GM12878 (cell line): ENCODE data around the gene CD9. TPM values are rescaled to one million over a fixed set of nuclear protein-coding genes. Genes with fewer than 3 reads are reported as not detected.

Experiments used
- BHLHE40 ChIP-seq, 2 experiments: fragments of 450-650 bp in 1 of 2; IDR thresholded peaks; 2 replicates each; pipeline ENCODE4 v1.6.1; 2011 to 2017; ENCODE audit warnings: low read depth in 2 of 2, borderline replicate concordance in 1 of 2, improper control_type of control experiment in 1 of 2, low read length in 1 of 2, mild to moderate bottlenecking in 1 of 2
- CHD4 ChIP-seq: fragments of 200-600 bp; sonication (generic); IDR thresholded peaks from 2 replicates; pipeline ENCODE4 v1.6.1; 2016; ENCODE audit warnings: mild to moderate bottlenecking
- DPF2 ChIP-seq: fragments of 450-650 bp; IDR thresholded peaks from 2 replicates; pipeline ENCODE4 v1.6.1; 2017; ENCODE audit warnings: mild to moderate bottlenecking
- GATAD2B ChIP-seq: fragments of 450-650 bp; conservative IDR thresholded peaks from 2 replicates; pipeline ENCODE4 v1.6.1; 2017; ENCODE audit warnings: low read depth, mild to moderate bottlenecking, moderate library complexity
- HDAC2 ChIP-seq: fragments of 200-600 bp; sonication (generic); IDR thresholded peaks from 2 replicates; pipeline ENCODE4 v1.6.1; 2017
- NKRF ChIP-seq: fragments of 450-650 bp; conservative IDR thresholded peaks from 2 replicates; pipeline ENCODE4 v1.6.1; 2017; ENCODE audit warnings: mild to moderate bottlenecking, moderate library complexity
- NRF1 ChIP-seq: conservative IDR thresholded peaks from 2 replicates; pipeline ENCODE4 v1.6.1; 2011; ENCODE audit warnings: mild to moderate bottlenecking, low read depth, low read length, improper control_type of control experiment
- PAX8 ChIP-seq: fragments of 450-650 bp; IDR thresholded peaks from 2 replicates; pipeline ENCODE4 v1.6.1; 2017; ENCODE audit warnings: mild to moderate bottlenecking, moderate library complexity
- RCOR1 ChIP-seq: conservative IDR thresholded peaks from 2 replicates; pipeline ENCODE4 v1.6.1; 2012; ENCODE audit warnings: low read depth, low read length, improper control_type of control experiment
- SMARCA5 ChIP-seq: fragments of 450-650 bp; IDR thresholded peaks from 2 replicates; pipeline ENCODE4 v1.6.1; 2017; ENCODE audit warnings: mild to moderate bottlenecking
- SREBF2 ChIP-seq: IDR thresholded peaks from 2 replicates; pipeline ENCODE4 v1.6.1; 2012; ENCODE audit warnings: mild to moderate bottlenecking, low read length
- STAT1 ChIP-seq: fragments of 450-650 bp; conservative IDR thresholded peaks from 2 replicates; pipeline ENCODE4 v1.6.1; 2014; ENCODE audit warnings: antibody characterized with exemption, mild to moderate bottlenecking
- TCF12 ChIP-seq: IDR thresholded peaks from 2 replicates; pipeline ENCODE4 v1.6.1; 2011; ENCODE audit warnings: low read depth, mild to moderate bottlenecking, low read length
- ZBTB4 ChIP-seq: fragments of 450-650 bp; formaldehyde crosslinking; IDR thresholded peaks from 2 replicates; pipeline ENCODE4 v1.4.0; 2022; ENCODE audit warnings: mild to moderate bottlenecking, moderate library complexity
- polyA plus RNA-seq, 11 experiments: library from polyadenylated mRNA; depleted of rRNA in 4 of 11; unstranded in 6 of 11; stranded (reverse) in 5 of 11; fragments of >200 nt; fragmentation: Nextera tagmentation in 4 of 11; fragmentation: Illumina TruSeq in 1 of 11; extraction: Ambion mirVana in 4 of 11; extraction: Trizol in 1 of 11; gene quantifications; 1 replicate in 1 of 11; 2 replicates in 10 of 11; pipeline versions ENCODE4 v1.2.1 to v1.2.3, GENCODE V29; 2011 to 2016; ENCODE audit warnings: inconsistent platforms in 2 of 11, missing spikeins in 2 of 11, low read depth in 1 of 11
- total RNA-seq, 4 experiments: library from RNA; depleted of rRNA in 3 of 4; stranded (reverse); fragments of >200 nt in 3 of 4; fragmentation: Illumina TruSeq in 1 of 4; extraction: Trizol in 1 of 4; gene quantifications; 2 replicates each; pipeline versions ENCODE4 v1.2.1 to v1.2.3, GENCODE V29; 2013 to 2021
- TF ChIP-seq, protein P1 (sequence below): fragments of 450-650 bp; IDR thresholded peaks from 2 replicates; pipeline ENCODE4 v1.6.1; 2017; ENCODE audit warnings: antibody characterized with exemption, mild to moderate bottlenecking, moderate library complexity
- TF ChIP-seq, protein P2 (sequence below): IDR thresholded peaks from 2 replicates; pipeline ENCODE4 v1.6.1; 2011; ENCODE audit warnings: low read depth, mild to moderate bottlenecking, low read length, moderate library complexity, borderline replicate concordance; ENCODE audit errors: extremely low read depth
- TF ChIP-seq, protein P3 (sequence below): fragments of 450-650 bp; IDR thresholded peaks from 2 replicates; pipeline ENCODE4 v1.6.1; 2016; ENCODE audit warnings: mild to moderate bottlenecking, moderate library complexity, borderline replicate concordance

The CD9 gene
- total and polyA plus RNA-seq, 10 of the 15 experiments (the other 5 are each of a cell fraction or from before 2014, with no cell fraction given): 4.8 to 29.9 (median 9.7) TPM

- TF ChIP-seq, protein P1, sequence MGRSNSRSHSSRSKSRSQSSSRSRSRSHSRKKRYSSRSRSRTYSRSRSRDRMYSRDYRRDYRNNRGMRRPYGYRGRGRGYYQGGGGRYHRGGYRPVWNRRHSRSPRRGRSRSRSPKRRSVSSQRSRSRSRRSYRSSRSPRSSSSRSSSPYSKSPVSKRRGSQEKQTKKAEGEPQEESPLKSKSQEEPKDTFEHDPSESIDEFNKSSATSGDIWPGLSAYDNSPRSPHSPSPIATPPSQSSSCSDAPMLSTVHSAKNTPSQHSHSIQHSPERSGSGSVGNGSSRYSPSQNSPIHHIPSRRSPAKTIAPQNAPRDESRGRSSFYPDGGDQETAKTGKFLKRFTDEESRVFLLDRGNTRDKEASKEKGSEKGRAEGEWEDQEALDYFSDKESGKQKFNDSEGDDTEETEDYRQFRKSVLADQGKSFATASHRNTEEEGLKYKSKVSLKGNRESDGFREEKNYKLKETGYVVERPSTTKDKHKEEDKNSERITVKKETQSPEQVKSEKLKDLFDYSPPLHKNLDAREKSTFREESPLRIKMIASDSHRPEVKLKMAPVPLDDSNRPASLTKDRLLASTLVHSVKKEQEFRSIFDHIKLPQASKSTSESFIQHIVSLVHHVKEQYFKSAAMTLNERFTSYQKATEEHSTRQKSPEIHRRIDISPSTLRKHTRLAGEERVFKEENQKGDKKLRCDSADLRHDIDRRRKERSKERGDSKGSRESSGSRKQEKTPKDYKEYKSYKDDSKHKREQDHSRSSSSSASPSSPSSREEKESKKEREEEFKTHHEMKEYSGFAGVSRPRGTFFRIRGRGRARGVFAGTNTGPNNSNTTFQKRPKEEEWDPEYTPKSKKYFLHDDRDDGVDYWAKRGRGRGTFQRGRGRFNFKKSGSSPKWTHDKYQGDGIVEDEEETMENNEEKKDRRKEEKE: 0 out of 2 replicates have a peak, but pooled peaks have one; percentile 15
- TF ChIP-seq BHLHE40 (IDR thresholded peaks at IDR 0.05; ENCODE audit: borderline replicate concordance in 1 of 2, low read depth in 2 of 2, low read length in 1 of 2) (peak; percentile 45 to 67; a peak in 2 of 4 replicates), SREBF2 (no peak), SMARCA5 (peak; percentile 92), HDAC2 (no peak), STAT1 (no peak), RCOR1 (no peak), NRF1 (no peak), DPF2 (peak; percentile 93), ZBTB4 (CRISPR knock-in tag) (no peak), TCF12 (no peak), GATAD2B (peak; percentile 93), CHD4 (no peak), NKRF (peak; percentile 56), PAX8 (no peak)
- TF ChIP-seq, protein P2, sequence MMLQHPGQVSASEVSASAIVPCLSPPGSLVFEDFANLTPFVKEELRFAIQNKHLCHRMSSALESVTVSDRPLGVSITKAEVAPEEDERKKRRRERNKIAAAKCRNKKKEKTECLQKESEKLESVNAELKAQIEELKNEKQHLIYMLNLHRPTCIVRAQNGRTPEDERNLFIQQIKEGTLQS: no peak
- TF ChIP-seq, protein P3, sequence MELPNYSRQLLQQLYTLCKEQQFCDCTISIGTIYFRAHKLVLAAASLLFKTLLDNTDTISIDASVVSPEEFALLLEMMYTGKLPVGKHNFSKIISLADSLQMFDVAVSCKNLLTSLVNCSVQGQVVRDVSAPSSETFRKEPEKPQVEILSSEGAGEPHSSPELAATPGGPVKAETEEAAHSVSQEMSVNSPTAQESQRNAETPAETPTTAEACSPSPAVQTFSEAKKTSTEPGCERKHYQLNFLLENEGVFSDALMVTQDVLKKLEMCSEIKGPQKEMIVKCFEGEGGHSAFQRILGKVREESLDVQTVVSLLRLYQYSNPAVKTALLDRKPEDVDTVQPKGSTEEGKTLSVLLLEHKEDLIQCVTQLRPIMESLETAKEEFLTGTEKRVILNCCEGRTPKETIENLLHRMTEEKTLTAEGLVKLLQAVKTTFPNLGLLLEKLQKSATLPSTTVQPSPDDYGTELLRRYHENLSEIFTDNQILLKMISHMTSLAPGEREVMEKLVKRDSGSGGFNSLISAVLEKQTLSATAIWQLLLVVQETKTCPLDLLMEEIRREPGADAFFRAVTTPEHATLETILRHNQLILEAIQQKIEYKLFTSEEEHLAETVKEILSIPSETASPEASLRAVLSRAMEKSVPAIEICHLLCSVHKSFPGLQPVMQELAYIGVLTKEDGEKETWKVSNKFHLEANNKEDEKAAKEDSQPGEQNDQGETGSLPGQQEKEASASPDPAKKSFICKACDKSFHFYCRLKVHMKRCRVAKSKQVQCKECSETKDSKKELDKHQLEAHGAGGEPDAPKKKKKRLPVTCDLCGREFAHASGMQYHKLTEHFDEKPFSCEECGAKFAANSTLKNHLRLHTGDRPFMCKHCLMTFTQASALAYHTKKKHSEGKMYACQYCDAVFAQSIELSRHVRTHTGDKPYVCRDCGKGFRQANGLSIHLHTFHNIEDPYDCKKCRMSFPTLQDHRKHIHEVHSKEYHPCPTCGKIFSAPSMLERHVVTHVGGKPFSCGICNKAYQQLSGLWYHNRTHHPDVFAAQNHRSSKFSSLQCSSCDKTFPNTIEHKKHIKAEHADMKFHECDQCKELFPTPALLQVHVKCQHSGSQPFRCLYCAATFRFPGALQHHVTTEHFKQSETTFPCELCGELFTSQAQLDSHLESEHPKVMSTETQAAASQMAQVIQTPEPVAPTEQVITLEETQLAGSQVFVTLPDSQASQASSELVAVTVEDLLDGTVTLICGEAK: no peak
Measured at GRCh38 chr12:6278439-6279255, 78.4 kb downstream of the CD9 start (continued).
